IPS-15b (cell line): ENCODE measurements around the gene DDB1.

Experiments
- H3K27me3 ChIP-seq: one replicate; pipeline ENCODE4 v1.6.1; 2013; ENCODE audit warnings: low read length; ENCODE audit not compliant: control insufficient read depth, insufficient read depth
- H3K36me3 ChIP-seq: one replicate; pipeline ENCODE4 v1.6.1; 2013; ENCODE audit warnings: low read length; ENCODE audit not compliant: control insufficient read depth, insufficient read depth
- H3K4me1 ChIP-seq: one replicate; pipeline ENCODE4 v1.6.1; 2013; ENCODE audit warnings: mild to moderate bottlenecking, low read length; ENCODE audit not compliant: control insufficient read depth, insufficient read depth
- H3K4me3 ChIP-seq: one replicate; pipeline ENCODE4 v1.5.1; 2013; ENCODE audit warnings: low read depth, low read length
- H3K9ac ChIP-seq: one replicate; pipeline ENCODE4 v1.6.1; 2013; ENCODE audit warnings: low read depth, mild to moderate bottlenecking, low read length
- H3K9me3 ChIP-seq: one replicate; pipeline ENCODE4 v1.6.1; 2013; ENCODE audit warnings: mild to moderate bottlenecking, low read length; ENCODE audit not compliant: control insufficient read depth, insufficient read depth

DDB1 gene

DNA sequence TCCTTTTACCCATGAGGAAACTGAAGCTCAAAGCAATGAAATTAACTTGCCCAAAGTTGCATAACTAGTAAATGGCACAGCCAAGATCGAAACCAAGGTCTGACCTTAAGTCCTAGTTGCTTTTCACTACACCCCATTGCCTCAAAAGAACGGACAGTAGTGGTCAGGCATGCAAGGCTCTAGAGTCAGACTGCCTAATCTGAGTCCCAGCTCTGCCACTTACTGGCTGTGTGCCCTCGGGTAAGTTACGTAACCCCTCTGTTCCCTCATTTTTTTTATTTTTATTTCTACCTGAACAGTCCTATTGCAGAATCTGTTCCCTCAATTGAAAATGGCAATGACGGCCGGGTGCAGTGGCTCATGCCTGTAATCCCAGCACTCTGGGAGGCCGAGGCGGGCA, 19.1 kb upstream of the DDB1 start:
- H3K36me3 ChIP-seq = no peaks in the 10 kb centered on the region
- no peak overlapping the region for H3K4me3 ChIP-seq
- H3K27me3 ChIP-seq = no peaks in the 10 kb centered on the region
- no peaks in the 10 kb centered on the region for H3K4me1 ChIP-seq
- no peaks in the 10 kb centered on the region for H3K9me3 ChIP-seq
- no peak overlapping the region for H3K9ac ChIP-seq

DNA sequence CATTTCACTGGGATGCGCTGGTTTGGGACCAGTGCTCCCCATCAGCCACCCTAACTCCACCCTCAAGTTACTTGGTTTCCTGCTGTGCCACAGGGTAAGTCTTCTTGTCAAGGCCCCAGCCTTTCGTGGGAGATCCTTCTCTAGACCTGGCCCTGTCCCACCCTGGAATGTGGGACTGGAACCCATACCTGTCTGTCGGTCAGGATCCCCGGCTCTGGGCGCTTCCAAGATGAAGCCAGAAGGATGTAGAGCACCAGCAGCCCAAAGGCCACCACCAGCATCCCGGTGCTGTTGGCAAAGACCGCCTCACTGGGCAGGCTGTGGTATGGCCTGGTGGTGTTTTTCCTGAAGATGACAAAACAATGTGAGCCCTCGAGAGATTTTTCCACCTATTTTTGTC, 17.9 kb upstream of the DDB1 start:
- Histone ChIP-seq H3K4me3 (no peak overlapping the region), H3K9me3 (no peaks in the 10 kb centered on the region), H3K9ac (no peak overlapping the region), H3K4me1 (no peaks in the 10 kb centered on the region), H3K36me3 (no peaks in the 10 kb centered on the region), H3K27me3 (no peaks in the 10 kb centered on the region)

- no peak overlapping the region for H3K9ac ChIP-seq
- no peak overlapping the region for H3K4me3 ChIP-seq
- H3K36me3 ChIP-seq = peaks cover 2% of the 10 kb centered on the region
- H3K4me1 ChIP-seq = no peaks in the 10 kb centered on the region
- no peaks in the 10 kb centered on the region for H3K9me3 ChIP-seq
- no peaks in the 10 kb centered on the region for H3K27me3 ChIP-seq
Observed at GRCh38 chr11:61350336-61350735, 17.4 kb upstream of the DDB1 start.

DNA sequence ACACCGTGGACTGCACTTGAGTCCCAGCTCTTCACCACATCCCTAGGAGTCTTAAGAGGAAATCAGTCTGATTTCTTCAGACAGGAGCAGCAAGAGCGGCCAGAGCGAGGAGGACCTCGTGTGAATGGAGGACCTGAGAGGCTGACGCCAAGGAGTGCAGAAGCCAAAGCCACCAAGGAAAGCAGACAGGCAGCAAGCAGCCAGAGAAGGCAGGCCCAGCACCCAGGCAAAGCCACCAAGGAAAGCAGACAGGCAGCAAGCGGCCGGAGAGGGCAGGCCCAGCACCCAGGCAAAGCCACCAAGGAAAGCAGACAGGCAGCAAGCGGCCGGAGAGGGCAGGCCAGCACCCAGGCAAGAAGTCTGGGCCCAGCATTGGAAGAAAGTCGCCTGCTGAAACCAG, 17.0 kb upstream of the DDB1 start:
- Histone ChIP-seq H3K4me1 (no peaks in the 10 kb centered on the region), H3K27me3 (no peaks in the 10 kb centered on the region), H3K9me3 (no peaks in the 10 kb centered on the region), H3K36me3 (peaks cover 4% of the 10 kb centered on the region), H3K4me3 (no peak overlapping the region), H3K9ac (no peak overlapping the region)

- Histone ChIP-seq H3K9me3 (no peaks in the 10 kb centered on the region), H3K36me3 (peaks cover 4% of the 10 kb centered on the region), H3K4me3 (no peak overlapping the region), H3K9ac (no peak overlapping the region), H3K27me3 (no peaks in the 10 kb centered on the region), H3K4me1 (no peaks in the 10 kb centered on the region)
Observed at GRCh38 chr11:61349189-61349751, 16.4 kb upstream of the DDB1 start.

DNA sequence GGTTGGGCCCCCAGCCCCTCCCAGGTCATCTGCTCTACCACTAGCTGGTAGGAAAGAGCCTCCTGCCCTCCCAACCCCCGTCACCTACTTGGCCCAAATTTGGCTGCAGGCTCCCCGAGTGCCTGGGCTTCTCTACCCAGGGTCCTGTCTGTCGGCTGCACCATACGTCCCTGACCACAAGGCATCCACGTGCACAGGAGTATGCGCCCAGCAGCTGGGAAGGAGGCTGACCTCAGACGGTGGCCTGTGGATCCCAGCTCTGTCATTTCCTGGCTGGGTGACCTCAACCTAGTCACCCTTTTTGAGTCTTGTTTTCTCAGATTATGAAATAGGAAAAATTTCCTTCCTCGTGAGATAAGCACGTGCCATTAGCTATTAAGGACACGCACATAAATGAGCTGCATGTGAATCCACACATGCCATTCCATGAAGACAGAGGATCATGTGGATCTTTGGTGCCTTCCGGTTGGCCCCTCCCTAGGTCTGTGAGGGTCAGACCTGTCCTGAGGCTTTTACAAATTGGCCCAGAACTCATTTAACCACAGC, 15.1 kb upstream of the DDB1 start:
- H3K9ac ChIP-seq = no peak overlapping the region
- H3K4me1 ChIP-seq = no peaks in the 10 kb centered on the region
- H3K27me3 ChIP-seq = no peaks in the 10 kb centered on the region
- H3K36me3 ChIP-seq = peaks cover 9% of the 10 kb centered on the region
- no peaks in the 10 kb centered on the region for H3K9me3 ChIP-seq
- H3K4me3 ChIP-seq = no peak overlapping the region

DNA sequence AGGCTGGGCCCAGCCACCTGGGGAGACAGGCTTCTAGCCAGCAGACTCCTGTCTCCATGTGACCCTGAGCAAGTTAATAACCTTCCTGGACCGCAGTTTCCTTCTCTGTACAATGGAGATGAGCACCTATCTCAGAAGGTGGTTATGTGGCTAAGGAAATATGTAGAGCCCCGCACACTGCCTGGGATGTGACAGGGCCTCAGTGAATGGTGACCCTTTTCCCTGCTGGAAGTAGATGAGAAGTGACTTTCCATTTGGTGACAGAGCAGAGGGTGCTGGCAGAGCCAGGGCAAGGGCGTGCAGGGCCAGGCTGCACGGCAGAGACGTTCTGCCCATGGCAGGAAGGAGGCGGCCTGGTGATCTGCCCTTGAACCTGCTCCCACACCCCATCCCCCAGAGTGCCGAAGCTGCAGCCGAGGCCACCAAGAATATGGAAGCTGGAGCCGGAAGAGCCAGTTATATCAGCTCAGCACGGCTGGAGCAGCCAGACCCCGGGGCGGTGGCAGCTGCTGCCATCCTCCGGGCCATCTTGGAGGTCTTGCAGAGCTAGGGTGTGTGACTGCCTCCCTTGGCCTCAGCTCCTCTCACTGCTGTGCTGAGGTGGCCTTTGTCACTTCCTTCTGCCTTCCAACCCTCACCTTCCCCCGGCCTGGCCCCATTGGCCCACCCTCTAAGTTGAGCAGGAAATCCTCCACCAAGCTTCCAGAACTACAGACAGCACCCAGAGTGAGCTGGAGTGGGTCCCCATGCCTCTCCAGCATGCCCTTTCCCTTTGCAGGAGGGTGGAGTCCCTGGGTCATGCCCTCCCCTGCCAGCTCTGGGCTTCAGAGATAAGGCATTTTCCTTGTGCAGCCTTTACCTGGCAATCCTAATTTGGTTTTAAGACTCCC, 13.3 kb upstream of the DDB1 start:
- no peaks in the 10 kb centered on the region for H3K4me1 ChIP-seq
- no peaks in the 10 kb centered on the region for H3K27me3 ChIP-seq
- H3K9me3 ChIP-seq = no peaks in the 10 kb centered on the region
- H3K9ac ChIP-seq = no peak overlapping the region
- H3K36me3 ChIP-seq = peaks cover 19% of the 10 kb centered on the region
- H3K4me3 ChIP-seq = no peak overlapping the region

- Histone ChIP-seq H3K9ac (no peak overlapping the region), H3K4me1 (no peaks in the 10 kb centered on the region), H3K27me3 (no peaks in the 10 kb centered on the region), H3K9me3 (no peaks in the 10 kb centered on the region), H3K4me3 (no peak overlapping the region), H3K36me3 (peaks cover 19% of the 10 kb centered on the region)
Observed at GRCh38 chr11:61345170-61345610, 12.3 kb upstream of the DDB1 start.

DNA sequence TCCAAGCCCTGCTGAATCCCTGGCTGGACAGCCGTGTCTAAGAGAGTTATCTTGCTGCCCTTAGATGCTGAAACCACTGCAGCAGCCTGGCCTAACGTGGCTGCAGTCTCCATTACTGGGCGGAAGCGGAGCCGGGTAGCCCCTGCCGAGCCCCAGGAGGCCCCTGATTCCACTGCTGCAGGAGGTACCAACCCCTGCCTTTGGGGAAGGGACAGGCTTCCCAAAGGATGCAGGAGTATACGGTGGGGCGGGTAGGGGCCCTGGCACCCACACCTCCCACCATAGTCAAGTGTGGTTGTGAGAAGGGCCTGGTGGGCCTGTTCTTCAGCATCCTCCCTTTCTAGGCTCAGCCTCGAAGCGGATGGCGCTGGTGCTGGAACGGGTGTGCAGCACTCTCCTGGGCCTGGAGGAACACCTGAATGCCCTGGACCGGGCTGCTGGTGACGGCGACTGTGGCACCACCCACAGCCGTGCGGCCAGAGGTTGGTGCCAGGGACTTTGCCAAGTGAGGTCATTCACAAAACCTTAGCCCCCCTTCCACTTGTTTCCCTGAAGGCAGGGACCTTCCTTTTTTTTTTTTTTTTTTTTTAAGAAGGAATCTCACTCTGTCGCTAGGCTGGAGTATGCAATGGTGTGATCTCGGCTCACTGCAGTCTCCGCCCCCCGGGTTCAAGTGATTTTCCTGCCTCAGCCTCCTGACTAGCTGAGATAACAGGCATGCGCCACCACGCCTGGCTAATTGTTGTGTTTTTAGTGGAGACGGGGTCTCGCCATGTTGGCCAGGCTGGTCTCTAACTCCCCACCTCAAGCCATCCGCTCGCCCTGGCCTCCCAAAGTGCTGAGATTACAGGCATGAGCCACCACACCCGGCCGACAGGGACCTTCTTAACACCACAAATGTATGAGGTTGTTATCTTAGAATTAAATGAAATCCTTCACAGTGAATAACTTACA, 11.2 kb upstream of the DDB1 start:
- no peaks in the 10 kb centered on the region for H3K4me1 ChIP-seq
- H3K9me3 ChIP-seq = no peaks in the 10 kb centered on the region
- H3K36me3 ChIP-seq = peaks cover 25% of the 10 kb centered on the region
- no peak overlapping the region for H3K4me3 ChIP-seq
- no peak overlapping the region for H3K9ac ChIP-seq
- H3K27me3 ChIP-seq = no peaks in the 10 kb centered on the region

- Histone ChIP-seq H3K27me3 (no peaks in the 10 kb centered on the region), H3K4me1 (no peaks in the 10 kb centered on the region), H3K4me3 (no peak overlapping the region), H3K36me3 (peaks cover 29% of the 10 kb centered on the region), H3K9ac (no peak overlapping the region), H3K9me3 (no peaks in the 10 kb centered on the region)
Observed at GRCh38 chr11:61342207-61342803, 9.4 kb upstream of the DDB1 start.

GRCh38 chr11:61341706-61342105, 8.8 kb upstream of the DDB1 start:
- Histone ChIP-seq H3K9me3 (no peaks in the 10 kb centered on the region), H3K4me1 (no peaks in the 10 kb centered on the region), H3K4me3 (no peak overlapping the region), H3K9ac (no peak overlapping the region), H3K36me3 (peaks cover 29% of the 10 kb centered on the region), H3K27me3 (no peaks in the 10 kb centered on the region)
